GM12864 (cell line): Measurements from ENCODE around the gene TCF7L2.

Experiments
- DNase-seq: peaks from one replicate; pipeline ENCODE4 v3.0.0-alpha.2; 2011; ENCODE audit warnings: low read depth
- H3K4me3 ChIP-seq: 2 replicates; pipeline ENCODE4 v1.5.1; 2011; ENCODE audit warnings: mild to moderate bottlenecking, low read depth, low read length, control low read depth
- CTCF ChIP-seq: IDR thresholded peaks from 2 replicates; pipeline ENCODE4 v1.5.1; 2011; ENCODE audit warnings: low read depth, mild to moderate bottlenecking, moderate library complexity, low read length, control low read depth, inconsistent platforms; ENCODE audit errors: missing control alignments

Gene TCF7L2

GRCh38 chr10:112983444-112984056 lies 33.5 kb downstream of the TCF7L2 start:
- DNase-seq, result no peak
- no peak overlapping the region for H3K4me3 ChIP-seq
- no peak for TF ChIP-seq CTCF

GRCh38 chr10:112984756-112985155 lies 34.7 kb downstream of the TCF7L2 start:
- no peak for TF ChIP-seq CTCF
- H3K4me3 ChIP-seq, result no peak overlapping the region
- DNase-seq, result no peak

GRCh38 chr10:112985690-112986543 lies 35.9 kb downstream of the TCF7L2 start:
- H3K4me3 ChIP-seq, result no peak overlapping the region
- no peak for DNase-seq
- TF ChIP-seq CTCF, result no peak

- no peak for TF ChIP-seq CTCF
- H3K4me3 ChIP-seq, result no peak overlapping the region
- no peak for DNase-seq
Measured at GRCh38 chr10:112986544-112987190, 36.6 kb downstream of the TCF7L2 start.

GRCh38 chr10:112988839-112989406 lies 38.9 kb downstream of the TCF7L2 start:
- no peak for TF ChIP-seq CTCF
- H3K4me3 ChIP-seq, result no peak overlapping the region
- no peak for DNase-seq

GRCh38 chr10:112989826-112990225 lies 39.8 kb downstream of the TCF7L2 start:
- DNase-seq, result no peak
- no peak overlapping the region for H3K4me3 ChIP-seq
- no peak for TF ChIP-seq CTCF
